ENCODE data around the gene ZCCHC17.
A peak's percentile ranks its signal among the peaks of the same experiment; 100 is the strongest.

ZCCHC17 gene

DNA sequence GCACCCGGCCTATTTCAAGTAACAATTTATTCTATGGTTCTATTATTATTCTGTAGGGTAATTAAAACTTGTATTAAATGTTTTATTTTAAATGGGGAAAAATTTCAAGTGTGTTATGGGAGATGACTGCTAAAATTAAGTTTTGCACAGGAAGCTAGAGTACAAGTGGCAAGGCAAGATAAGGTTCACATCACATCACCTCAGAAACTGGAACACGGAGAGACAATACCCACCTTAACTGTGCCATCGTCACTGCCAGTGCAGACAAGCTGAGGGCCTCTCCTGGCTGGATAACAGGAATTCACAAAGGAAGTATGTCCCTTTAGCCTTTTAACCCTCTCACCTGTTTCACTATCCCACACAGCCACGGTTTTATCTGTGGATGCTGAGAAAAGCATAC lies 7.8 kb upstream of the ZCCHC17 start:
- TF ChIP-seq POLR2A (IDR thresholded peaks at IDR 0.05; ENCODE audit: low read length) (no peak), GATA1 (IDR thresholded peaks at IDR 0.05; ENCODE audit: low read depth, low read length) (no peak)
- no peak for DNase-seq

DNA sequence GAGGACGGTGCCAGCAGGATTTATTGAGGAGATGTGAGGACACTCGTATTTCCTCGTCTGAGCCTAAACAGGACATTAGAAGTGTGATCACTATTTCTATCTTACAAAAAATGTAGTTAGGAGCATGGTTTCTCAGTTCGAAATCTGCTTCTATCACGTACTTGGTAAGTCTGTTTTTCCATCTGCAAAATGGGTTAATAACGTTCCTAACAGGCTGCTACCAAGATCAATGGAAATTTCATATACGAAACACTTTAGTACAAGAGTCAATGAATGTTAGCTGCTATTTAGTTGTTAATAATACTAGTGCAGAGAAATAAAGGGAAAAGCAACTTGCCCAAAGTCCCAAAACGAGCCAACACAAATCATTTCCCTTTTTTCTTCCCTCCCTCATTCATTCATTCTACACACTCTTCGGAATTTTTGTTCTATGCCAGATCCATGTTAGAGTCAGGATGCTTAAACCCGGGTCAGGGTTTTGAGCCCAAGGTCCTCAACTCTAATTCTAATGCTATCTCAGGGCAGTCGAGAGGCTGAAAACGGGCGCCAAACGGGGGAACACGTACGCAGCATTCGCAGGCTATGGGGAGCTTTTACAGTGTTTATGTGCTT lies 852 bp upstream of the ZCCHC17 start:
- no peak for TF ChIP-seq GATA1 (IDR thresholded peaks at IDR 0.05; ENCODE audit: low read depth, low read length)
- no peak for TF ChIP-seq POLR2A (IDR thresholded peaks at IDR 0.05; ENCODE audit: low read length)
- peak; percentile 32 to 50 for DNase-seq

GRCh38 chr1:31297277-31298247 lies 730 bp downstream of the ZCCHC17 start:
- peak in 1 of 2 experiments; percentile 47 for DNase-seq
- TF ChIP-seq GATA1 (IDR thresholded peaks at IDR 0.05; ENCODE audit: low read depth, low read length) (no peak), POLR2A (IDR thresholded peaks at IDR 0.05; ENCODE audit: low read length) (no peak)

- TF ChIP-seq GATA1 (IDR thresholded peaks at IDR 0.05; ENCODE audit: low read depth, low read length) (no peak), POLR2A (IDR thresholded peaks at IDR 0.05; ENCODE audit: low read length) (no peak)
- no peak for DNase-seq
These were observed 2.5 kb downstream of the ZCCHC17 start for GRCh38 chr1:31299365-31299764.

DNA sequence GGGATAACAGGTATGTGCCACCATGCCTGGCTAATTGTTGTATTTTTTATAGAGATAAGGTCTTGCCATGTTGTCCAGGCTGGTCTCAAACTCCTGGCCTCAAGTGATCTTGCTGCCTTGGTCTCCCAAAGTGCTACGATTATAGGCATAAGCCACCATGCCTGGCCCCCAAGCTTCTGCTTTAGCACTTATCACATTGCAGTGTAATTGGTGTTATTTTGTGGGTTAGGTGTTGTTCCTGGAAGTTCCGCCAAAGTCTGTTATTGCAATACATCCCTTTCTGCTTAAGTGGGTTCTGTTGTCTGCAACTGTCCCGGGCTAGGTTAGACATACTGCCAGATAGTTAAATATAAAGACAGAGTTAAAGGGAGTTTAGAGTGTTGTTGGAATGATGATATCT lies 3.4 kb downstream of the ZCCHC17 start:
- DNase-seq = no peak
- TF ChIP-seq POLR2A (IDR thresholded peaks at IDR 0.05; ENCODE audit: low read length) (no peak), GATA1 (IDR thresholded peaks at IDR 0.05; ENCODE audit: low read depth, low read length) (no peak)

DNA sequence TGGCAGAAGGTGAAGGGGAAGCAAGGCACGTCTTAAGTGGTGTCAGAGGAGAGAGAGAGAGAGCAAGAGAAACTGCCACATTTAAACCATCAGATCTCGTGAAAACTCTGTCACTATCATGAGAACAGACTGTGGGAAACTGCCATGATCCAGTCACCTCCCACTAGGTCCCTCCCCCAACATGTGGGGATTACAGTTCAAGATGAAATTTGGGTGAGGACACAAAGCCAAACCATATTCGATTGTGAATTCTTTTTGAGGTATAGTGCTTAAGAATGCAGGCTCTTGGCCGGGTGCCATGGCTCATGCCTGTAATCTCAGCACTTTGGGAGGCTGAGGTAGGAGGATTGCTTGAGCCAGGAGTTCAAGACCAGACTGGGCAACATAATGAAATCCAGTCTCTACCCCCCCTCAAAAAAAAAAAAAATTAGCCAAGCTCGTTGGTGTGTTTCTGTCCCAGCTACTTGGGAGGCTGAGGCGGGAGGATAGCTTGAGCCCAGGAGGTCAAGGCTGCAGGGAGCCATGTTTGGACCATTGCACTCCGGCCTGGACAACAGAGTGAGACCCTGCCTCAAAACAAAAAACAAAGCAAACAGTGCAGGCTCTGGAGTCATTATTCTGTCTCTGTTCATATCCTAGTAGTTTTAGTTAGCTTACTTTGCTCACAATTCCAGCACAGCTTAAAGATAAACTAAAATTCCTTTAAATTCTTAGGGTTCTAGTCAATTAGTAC lies 6.0 kb downstream of the ZCCHC17 start:
- TF ChIP-seq POLR2A (IDR thresholded peaks at IDR 0.05; ENCODE audit: low read length) = no peak
- no peak for TF ChIP-seq GATA1 (IDR thresholded peaks at IDR 0.05; ENCODE audit: low read depth, low read length)
- no peak for DNase-seq

GRCh38 chr1:31306278-31306677 lies 9.4 kb downstream of the ZCCHC17 start:
- no peak for TF ChIP-seq GATA1 (IDR thresholded peaks at IDR 0.05; ENCODE audit: low read depth, low read length)
- TF ChIP-seq POLR2A (IDR thresholded peaks at IDR 0.05; ENCODE audit: low read length) = no peak
- no peak for DNase-seq

DNA sequence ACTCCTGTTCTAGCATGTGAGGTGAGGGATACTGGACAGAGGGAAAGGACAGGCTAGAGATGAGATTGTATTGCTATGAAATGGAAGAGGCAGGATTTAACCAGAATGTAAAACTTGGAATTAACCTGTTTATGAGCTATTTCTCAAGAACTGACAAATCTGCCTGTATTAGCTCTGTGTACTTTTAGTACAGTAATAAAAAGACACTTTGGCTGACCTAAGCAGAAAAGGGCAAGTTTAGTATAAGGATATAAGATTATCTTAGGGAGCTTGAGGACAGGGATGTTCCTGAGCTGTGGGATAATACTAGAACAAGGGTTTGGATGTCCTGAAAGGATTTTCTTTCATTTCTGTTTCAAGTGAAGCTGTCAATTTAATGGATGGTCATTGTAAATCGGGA lies 11.2 kb downstream of the ZCCHC17 start:
- DNase-seq = no peak
- TF ChIP-seq GATA1 (IDR thresholded peaks at IDR 0.05; ENCODE audit: low read depth, low read length) (no peak), POLR2A (IDR thresholded peaks at IDR 0.05; ENCODE audit: low read length) (no peak)

GRCh38 chr1:31310198-31310597 lies 13.4 kb downstream of the ZCCHC17 start:
- no peak for TF ChIP-seq GATA1 (IDR thresholded peaks at IDR 0.05; ENCODE audit: low read depth, low read length)
- no peak for TF ChIP-seq POLR2A (IDR thresholded peaks at IDR 0.05; ENCODE audit: low read length)
- no peak for DNase-seq

- TF ChIP-seq GATA1 (IDR thresholded peaks at IDR 0.05; ENCODE audit: low read depth, low read length) (no peak), POLR2A (IDR thresholded peaks at IDR 0.05; ENCODE audit: low read length) (no peak)
- DNase-seq = no peak
These were observed 19.1 kb downstream of the ZCCHC17 start for GRCh38 chr1:31315902-31316301.

- TF ChIP-seq GATA1 (IDR thresholded peaks at IDR 0.05; ENCODE audit: low read depth, low read length) = no peak
- TF ChIP-seq POLR2A (IDR thresholded peaks at IDR 0.05; ENCODE audit: low read length) = no peak
- DNase-seq = no peak
These were observed 21.3 kb downstream of the ZCCHC17 start for GRCh38 chr1:31318146-31318545.

DNA sequence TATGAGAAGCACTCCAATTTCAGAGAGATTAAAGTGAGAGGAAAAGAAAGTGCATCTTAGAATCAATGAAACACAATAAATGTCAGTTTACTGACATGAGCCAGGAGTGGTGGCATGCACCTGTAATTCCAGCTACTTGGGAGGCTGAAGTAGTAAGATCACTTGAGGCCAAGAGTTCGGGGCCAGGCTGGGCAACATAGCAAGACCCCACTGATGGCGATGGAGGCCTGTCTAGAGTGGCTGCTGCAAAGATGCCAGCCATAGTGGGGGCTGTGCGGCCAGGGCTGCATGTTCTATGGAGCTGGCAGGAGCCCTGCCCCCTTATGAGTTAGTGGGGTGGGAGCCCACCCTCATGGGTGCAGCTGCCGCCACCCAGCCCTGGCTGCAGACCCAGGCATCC lies 27.3 kb downstream of the ZCCHC17 start:
- DNase-seq = no peak

GRCh38 chr1:31324992-31325391 lies 28.2 kb downstream of the ZCCHC17 start:
- TF ChIP-seq POLR2A (IDR thresholded peaks at IDR 0.05; ENCODE audit: low read length) (no peak), GATA1 (IDR thresholded peaks at IDR 0.05; ENCODE audit: low read depth, low read length) (no peak)
- no peak for DNase-seq

More for the DNA sequence above, 27.3 kb downstream of the ZCCHC17 start:
- TF ChIP-seq GATA1 (IDR thresholded peaks at IDR 0.05; ENCODE audit: low read depth, low read length) (no peak), POLR2A (IDR thresholded peaks at IDR 0.05; ENCODE audit: low read length) (no peak)

- DNase-seq = no peak
- no peak for TF ChIP-seq POLR2A (IDR thresholded peaks at IDR 0.05; ENCODE audit: low read length)
- TF ChIP-seq GATA1 (IDR thresholded peaks at IDR 0.05; ENCODE audit: low read depth, low read length) = no peak
These were observed 29.6 kb downstream of the ZCCHC17 start for GRCh38 chr1:31326461-31326860.

Data from erythroblast (primary cell).